GM18858 (cell line): ENCODE results near the gene TLCD3B.
A peak's percentile ranks its signal among the peaks of the same experiment; 100 is the strongest.

Source experiments
- ATAC-seq: cut with Tn5 transposase; IDR thresholded peaks from one replicate; pipeline ENCODE4 v1.9.1; 2021; ENCODE audit not compliant: unreplicated experiment

TLCD3B gene

DNA sequence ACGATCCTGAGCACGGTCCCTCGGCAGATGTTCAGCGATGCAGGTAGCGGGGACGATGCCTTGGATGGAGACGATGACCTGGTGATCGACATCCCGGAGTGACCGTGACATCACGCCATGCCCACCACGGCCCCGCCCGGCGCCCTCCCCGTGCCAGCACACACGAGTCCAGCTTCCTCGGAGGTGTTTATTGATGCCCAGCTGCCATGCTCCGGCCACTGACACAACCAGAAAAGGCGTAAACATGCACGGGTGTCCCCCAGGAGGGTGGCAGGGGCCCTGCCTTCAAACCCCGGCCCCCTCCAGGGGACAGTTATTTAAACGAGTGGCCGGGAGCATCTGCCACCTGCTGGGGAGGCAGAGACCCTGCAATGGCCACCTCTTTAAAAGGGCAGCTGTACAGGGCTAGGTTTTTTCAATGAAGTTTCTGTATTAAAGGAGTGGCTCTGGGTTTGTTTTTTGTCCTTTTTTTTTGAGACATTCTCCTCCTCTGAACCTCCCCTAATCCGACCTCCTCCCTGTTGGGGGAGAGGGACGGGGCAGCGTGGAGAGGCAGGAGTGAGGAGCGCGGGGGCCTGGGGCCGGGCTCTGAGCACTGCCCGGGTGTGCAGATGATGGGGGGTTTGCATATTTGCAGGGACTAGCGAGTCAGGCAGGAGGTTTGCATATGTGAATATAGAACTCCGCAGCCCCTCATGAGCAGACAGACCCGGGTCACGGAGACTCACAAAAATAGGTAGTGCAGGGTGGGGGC, 25.6 kb downstream of the TLCD3B start:
- ATAC-seq, result no peak

DNA sequence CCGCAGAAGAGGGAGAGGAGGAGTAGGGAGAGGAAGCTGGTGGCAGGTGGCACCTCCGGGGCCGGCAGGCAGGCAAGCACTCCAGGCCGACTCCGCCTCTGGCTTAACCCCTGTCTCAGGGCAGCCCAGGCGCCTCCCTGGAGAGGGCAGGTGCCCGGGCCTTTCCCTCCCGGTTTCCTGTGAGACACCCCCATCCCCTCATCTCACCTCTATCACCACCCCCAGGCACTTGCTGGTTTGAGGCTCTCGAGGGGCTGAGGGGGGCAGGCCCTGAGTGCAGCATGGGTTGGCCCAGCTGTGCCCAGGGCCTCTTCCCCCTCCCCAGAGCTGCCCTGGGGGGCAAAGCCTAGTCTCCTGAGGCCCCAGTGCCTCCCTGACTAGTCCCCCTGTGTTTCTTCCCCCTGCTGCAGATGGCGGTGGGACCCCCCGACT, 26.2 kb downstream of the TLCD3B start:
- ATAC-seq, result no peak

DNA sequence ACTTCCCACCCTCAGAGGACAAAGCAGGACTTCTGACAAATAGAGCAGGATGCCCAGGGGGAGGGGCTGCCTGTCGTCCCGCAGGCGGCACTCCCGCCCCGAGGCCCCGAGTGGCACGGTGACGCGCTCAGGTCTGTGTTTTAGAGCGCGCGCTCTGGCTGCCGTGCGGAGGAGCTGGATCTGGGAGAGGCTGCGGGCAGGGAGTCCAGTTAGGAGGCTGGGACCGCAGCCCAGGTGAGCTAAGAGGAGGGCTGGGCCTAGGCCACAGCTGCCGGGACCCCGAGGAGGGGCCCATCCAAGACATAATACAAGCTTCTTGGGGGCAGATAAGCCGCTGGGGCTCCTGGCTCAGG, 26.7 kb downstream of the TLCD3B start:
- ATAC-seq, result no peak

DNA sequence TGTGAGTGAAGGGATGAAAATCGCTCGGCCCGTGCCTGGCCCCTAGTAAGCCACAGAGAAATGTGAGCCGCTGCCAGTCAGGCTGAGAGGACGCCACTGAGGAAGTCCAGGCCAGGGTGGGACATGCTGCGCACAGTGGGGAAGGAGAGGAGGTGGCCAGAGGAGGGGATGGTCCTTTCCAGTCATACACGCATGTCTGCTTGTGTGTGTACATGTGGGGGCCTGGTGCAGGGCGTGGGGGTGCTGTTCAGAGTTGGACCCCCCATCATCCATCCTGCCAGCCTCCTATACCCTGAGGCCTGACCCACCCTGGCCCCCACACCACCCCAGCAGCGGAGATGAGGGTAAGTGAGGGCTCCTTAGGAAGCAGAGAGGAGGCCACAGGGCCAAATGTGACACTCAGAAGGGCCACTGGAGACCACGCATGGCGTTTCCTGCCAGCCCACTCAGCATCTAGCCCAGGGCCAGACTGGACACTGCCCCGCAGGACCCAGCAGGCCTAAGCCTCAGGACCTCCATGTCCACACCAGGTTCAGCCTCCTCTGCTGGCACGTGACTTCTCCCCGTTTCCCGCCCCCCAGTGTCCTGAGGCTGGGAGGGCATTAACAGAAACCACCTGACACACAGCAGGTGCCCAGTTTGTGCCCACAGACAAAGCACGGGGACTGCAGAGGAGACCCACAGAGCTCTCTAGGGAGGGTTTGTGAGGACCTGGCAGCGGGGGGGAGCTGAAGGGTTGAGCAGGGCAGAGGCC, 27.2 kb downstream of the TLCD3B start:
- no peak for ATAC-seq

DNA sequence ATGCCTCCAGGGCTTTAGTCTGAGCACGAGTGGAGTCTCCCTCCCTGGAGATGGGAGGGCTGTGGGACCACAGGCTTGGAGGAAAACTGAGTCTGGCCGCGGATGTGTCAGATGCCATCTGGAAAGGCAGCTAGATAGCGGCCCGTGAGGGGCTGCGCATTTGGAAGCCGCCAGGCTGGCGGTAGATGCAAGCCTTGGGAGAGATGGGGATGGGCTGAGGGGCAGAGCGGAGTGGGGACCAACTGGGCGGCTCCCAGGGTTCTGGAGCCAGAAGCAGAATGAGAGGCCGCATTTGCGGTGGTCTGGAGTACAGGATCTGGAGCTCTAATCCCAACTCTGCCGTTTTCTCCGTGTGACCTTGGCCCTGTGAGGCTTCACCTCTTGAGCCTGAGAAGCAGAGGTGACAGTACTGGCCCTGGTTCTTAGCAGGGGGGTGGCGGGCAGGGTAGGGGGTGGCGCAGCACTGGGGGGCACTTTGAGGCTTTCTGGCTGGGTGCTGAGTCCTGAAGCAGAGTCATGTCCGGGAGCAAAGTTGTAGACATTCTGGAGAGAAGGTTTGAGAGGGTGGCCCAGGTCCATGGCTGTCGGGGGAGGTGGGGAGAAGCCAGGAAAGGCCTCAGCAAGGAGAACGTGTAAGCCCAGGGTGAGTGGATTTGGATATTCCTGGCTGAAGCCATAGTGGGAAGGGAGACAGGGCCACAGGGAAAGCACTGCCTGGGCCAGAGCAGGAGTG, 28.3 kb downstream of the TLCD3B start:
- no peak for ATAC-seq

DNA sequence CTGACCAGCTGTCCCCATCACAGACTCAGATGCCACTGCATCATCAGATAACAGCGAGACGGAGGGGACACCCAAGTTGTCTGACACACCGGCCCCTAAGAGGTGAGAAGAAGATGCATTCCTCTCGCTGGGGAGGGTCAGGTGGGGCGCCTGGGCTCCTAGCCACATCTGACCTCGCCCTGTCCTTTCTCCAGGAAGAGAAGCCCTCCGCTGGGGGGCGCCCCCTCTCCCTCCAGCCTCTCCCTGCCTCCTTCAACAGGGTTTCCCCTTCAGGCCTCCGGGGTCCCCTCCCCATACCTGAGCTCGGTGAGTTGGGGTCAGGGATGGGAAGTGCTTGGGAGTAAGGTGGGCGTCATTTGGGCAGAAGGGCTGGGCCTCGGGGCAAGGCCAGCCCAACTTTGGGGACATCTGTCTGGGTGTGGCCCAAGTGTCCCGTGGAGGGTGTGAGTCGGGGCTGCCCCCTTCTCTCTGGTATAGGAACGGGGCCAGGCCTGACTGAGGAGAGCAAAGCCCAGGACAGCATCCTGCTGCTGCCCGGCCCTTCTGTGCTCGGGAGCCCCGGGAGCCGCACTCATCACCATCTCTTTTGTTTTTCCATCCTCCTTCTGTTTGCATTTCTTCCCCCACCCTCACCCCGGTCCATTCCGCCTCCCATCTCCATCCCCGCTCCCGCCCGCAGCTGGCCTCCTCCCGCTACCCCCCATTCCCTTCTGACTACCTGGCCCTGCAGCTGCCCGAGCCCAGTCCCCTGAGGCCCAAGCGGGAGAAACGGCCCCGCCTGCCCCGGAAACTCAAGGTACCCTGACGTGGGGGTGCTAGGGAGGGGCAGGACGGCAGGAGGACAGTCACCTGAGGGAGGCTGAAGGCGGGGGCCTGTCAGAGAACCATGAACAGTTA, 30.1 kb downstream of the TLCD3B start:
- no peak for ATAC-seq

DNA sequence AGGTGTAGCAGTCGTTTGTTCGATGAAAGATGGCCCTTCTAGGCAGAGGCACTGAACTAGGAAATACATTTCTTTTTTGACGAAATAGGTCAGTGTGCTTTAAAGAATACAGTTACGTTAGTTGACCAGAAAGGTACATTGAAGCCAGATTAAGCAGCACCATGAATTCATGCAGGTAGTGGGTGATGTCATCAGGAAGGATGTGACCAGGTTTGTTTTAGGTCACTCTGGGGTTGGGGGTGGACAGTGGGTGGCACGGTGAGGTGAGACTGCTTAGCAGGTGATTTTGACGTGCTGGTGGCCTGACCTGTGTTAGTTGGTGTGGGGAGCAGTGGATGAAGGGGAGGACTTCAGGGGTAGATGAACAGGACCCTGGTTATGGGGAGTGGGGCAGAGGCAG, 31.5 kb downstream of the TLCD3B start:
- ATAC-seq, result no peak

DNA sequence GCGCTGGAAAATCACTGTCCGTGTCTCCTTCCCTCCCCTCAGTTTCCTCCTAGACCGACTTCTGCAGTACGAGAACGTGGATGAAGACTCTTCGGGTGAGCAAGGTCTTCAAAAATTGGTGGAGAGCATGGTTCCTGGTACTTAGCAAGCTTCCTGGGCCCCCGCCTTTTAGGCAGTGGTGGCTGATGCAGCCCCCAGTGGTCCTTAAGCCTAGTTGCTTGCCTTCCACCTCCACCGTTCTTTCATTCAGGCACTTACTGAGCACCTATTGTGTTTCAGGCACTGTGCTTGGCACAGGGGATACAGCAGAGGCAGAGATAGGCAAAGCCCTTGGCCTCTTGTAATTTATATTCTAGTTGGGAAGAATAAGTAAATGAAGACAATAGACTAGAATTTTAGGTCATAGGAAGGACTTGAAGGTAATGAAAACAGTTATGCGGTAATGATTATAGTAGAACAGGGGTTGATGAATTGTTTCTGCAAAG, 34.3 kb downstream of the TLCD3B start:
- no peak for ATAC-seq

DNA sequence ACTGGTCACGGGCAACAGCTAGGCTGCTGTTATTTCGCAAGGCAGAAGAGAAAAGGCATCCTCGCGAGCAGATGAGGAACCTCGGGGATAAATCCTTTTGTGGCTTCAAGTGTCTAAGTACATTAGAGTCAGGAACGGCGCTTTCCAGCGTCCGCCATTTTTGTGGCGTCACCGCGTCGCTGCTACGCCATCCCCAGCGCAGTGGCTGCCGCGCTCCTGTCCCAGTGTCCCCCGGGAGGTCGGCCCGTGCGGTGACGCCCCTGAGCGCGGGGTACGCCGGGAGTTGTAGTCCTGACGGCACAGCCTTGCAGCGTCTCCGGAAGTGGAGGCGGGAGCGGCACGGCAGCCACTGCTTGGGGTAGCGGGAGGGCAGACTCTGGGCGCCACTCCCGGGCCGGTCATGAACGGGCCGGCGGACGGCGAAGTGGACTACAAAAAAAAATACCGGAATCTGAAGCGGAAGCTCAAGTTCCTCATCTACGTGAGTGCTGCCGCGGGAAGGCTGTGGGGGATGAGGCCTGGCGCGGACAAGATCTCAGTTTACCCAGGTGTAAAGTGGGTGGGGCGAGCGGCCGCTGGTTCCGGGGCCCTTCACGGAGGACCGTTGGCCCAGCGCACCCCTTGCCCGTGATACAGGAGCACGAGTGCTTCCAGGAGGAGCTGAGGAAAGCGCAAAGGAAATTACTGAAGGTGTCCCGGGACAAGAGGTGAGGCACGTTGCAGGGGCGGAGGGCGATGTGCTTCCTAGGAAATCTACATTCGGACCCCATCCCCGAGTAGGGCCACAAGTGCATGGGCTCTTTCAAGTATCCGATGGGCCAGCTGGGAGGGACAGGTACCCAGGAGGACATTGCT, 34.9 kb downstream of the TLCD3B start, which contains the start of gene INO80E:
TSS of gene INO80E (plus strand) at position 331 of the 855 bp plus-strand sequence. CDS start at position 401, 70 bp downstream.
- peak; percentile 77 for ATAC-seq

DNA sequence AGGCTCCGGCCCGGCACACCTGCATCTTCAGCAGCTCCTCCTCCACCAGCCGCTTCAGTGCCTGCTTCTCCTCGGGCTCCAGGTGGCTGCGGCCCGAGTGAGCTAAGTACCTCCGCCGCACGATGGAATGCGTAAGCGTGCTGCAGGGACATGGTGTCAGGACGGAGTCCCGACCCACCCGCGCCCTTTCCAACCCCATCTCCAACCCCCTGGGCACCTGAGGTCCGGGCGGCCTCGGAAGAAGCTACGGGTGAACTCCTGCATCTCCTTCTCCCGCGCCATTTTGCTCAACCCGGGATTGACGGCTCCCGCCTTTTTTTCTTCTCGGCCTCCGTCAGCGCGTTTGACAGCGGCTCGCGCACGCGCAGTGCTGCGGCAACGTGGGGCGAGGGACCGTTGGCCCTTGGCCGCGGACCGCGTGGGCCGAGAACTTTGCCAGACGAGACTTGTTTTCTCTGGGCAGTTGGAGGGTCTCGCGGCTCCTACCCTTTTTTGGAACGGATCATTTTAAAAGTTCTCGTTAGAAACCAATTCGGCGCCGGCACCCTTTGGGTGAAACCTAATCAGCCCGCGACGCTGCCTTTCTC, 35.7 kb downstream of the TLCD3B start, which contains the start of gene HIRIP3:
TSS of gene HIRIP3 (minus strand) at position 294 of the 587 bp plus-strand sequence. CDS start at position 282, 12 bp downstream.
- ATAC-seq, result peak; percentile 18

DNA sequence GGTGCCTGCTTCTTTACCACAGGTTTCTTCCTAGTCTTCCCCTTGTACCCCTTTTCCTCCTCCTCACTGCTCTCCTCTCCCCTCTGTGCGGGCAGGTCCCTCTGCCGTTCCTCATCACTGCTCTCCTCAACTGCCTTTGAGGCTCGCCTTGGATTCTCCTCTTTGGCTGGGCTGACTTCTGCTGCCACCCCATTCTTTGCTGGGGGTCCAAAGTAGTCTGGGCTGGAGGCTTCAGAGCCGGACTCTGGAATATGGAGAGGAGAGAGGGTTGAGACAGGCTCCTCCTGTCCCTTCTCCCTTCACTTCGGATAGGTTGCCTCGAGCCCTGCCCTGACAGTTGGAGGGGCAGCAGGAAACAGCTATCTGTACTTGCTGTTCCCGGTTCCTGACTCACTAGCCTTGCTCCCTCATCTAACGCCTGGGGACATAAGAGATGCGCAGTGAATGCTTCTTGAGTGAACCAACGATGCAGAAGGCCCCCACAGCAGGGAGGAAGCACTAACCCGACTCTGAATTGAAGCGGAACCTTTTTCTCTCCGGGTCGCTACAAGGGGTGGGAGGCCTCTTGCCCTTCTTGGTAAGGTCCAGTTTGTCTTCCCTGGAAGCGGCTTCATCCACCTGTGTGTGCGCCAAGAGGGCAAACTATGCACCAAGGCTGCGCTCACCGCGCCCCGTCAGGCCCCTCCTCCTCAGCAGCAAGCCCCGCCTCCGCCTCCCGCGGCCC, 36.3 kb downstream of the TLCD3B start:
- peak; percentile 16 for ATAC-seq

DNA sequence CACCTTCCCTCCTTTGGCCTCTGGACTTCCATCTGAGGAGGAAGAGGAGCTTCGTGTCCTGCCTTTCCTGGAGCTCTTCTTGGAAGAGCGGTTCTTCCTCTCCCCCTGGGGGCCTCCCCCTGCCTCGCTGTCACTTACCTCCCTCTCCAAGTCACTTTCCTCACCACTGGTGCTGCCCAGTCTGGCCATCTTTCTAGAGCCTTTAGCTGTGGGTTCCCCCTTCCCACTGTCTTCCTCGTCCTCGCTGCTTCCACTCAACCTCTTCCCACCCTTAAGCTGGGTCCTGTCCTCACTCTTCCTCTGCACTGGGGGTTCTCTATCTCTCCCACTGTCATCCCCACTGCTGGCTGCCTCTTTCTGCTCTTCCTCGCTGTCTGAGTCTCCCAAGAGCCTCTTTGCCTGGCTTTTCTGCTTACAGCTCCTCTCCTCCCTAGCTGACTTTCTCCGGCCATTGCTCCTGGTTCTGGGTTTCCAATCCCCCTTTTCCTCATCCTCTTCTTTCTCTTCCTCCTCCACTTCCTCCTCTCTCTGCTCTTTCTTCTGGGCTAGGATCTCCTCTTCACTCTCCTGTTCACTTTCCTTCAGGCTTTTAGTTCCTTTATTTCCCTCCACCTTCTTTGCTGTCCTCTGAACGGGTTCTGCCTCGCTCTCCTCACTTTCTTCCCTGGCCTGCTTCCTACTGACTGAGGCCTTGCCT, 37.0 kb downstream of the TLCD3B start:
- no peak for ATAC-seq

DNA sequence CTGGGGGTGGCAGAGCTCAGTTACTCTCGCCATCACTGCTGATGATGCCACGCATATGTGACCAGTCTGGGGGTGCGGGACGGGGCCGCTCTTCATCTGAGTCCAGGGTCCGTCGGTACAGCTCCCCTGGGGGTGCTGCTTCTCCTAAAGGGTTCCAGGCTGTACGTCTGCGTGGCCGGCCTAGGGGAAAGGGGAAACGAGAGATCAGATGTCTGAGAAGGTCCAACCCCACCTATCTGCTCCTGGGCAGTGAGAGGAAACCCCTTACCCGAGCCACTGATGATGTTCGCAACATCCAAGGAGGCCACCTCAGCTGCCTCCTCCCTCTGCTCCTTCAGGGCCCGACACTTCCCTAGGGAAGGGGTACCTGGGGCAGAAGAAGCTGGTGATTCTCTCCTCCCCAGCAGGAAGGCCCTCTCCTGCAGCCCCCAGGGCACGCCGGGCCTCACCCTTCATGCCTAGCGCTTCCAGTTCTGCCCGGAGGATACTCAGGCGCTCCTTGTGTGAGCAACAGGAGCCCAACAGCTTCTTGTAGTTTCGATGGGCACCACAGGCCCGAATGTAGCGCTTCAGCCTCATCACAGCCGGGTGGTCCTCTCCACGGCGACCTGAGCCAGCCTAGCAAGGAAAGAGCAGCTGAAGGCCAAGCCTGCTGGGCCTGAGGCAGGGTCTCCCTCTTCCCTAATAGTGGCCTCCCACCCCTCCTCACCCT, 37.7 kb downstream of the TLCD3B start:
- ATAC-seq, result no peak

DNA sequence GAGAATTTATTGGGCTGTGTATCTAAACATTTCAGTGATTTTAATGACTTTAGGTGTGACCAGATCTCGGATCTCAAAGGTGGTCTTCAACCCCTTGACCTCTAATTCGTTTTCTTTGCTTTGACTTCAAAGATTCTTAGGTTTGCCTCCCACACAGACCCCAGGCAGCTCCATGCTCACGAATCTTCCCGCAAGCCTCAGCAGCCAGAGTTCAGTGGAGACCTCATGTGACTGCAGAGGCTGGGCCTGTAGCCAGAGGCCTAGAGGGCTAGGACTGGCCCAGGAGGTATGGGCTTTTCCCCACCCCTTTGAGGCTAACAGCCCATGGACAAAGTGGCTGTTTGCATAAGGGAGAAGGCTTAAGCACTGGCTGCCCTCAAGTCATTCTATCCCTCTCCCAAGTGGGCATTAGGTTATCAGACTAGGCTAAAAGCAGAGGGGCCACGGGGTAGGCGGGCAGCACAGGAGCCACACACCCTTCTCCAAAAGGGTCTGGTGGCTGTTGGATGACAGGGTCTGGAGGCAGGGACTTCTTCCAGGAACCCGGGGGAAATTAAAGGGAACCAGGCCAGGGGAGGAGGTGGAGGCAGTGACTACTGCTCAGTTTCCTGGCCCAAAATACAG, 38.6 kb downstream of the TLCD3B start:
- ATAC-seq, result no peak

DNA sequence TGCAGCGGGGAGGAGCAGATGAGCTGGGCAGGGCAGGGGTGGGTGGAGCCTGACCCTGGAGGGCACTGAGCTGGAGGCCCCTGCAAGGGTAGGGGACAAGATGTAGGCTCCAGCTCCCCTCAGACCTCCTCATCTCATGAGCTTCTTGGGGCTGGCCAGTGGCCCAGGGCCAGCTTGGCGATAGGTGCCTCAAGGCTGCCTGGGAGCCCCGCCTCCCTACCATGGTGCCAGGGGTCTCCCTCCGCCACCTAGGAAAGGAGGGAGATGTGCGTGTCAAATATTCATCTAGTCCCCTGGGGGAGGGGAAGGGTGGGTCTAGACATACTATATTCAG, 39.5 kb downstream of the TLCD3B start:
- no peak for ATAC-seq

DNA sequence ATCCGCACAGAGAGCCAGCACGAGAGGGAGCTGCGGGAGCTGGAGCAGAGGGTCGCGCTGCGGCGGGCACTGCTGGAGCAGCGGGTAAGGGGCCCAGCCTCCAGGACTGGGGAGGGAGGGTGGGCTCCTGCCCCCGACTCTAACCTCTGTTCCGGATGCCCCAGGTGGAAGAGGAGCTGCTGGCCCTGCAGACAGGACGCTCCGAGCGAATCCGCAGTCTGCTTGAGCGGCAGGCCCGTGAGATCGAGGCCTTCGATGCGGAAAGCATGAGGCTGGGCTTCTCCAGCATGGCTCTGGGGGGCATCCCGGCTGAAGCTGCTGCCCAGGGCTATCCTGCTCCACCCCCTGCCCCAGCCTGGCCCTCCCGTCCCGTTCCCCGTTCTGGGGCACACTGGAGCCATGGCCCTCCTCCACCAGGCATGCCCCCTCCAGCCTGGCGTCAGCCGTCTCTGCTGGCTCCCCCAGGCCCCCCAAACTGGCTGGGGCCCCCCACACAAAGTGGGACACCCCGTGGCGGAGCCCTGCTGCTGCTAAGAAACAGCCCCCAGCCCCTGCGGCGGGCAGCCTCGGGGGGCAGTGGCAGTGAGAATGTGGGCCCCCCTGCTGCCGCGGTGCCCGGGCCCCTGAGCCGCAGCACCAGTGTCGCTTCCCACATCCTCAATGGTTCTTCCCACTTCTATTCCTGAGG, 40.0 kb downstream of the TLCD3B start:
- ATAC-seq, result no peak
